T-helper 2 cell treated with Interferon-gamma antibody and Interleukin-4, amounts not matched to agents 5 μg/mL and 100 μg/mL, for 36 hours (primary cell): ENCODE measurements around the gene NDUFS6.

ENCODE experiments used
- DNase-seq: peaks from one replicate; pipeline ENCODE4 v3.0.0; 2021; ENCODE audit warnings: low spot score
- H3K27ac Mint-ChIP-seq: one replicate; pipeline ENCODE4 v1.8.0; 2021; ENCODE audit warnings: mild to moderate bottlenecking, mixed read lengths
- H3K27me3 Mint-ChIP-seq: one replicate; pipeline ENCODE4 v1.8.0; 2021; ENCODE audit warnings: low read depth, mixed read lengths
- H3K36me3 Mint-ChIP-seq: one replicate; pipeline ENCODE4 v1.8.0; 2021; ENCODE audit warnings: low read depth, mixed read lengths
- H3K4me1 Mint-ChIP-seq: one replicate; pipeline ENCODE4 v1.8.0; 2021; ENCODE audit warnings: low read depth, mixed read lengths
- H3K4me3 Mint-ChIP-seq: one replicate; pipeline ENCODE4 v1.8.0; 2022; ENCODE audit warnings: mild to moderate bottlenecking, moderate library complexity, mixed read lengths
- H3K9me3 Mint-ChIP-seq: one replicate; pipeline ENCODE4 v1.8.0; 2021; ENCODE audit warnings: mixed read lengths

The NDUFS6 gene

DNA sequence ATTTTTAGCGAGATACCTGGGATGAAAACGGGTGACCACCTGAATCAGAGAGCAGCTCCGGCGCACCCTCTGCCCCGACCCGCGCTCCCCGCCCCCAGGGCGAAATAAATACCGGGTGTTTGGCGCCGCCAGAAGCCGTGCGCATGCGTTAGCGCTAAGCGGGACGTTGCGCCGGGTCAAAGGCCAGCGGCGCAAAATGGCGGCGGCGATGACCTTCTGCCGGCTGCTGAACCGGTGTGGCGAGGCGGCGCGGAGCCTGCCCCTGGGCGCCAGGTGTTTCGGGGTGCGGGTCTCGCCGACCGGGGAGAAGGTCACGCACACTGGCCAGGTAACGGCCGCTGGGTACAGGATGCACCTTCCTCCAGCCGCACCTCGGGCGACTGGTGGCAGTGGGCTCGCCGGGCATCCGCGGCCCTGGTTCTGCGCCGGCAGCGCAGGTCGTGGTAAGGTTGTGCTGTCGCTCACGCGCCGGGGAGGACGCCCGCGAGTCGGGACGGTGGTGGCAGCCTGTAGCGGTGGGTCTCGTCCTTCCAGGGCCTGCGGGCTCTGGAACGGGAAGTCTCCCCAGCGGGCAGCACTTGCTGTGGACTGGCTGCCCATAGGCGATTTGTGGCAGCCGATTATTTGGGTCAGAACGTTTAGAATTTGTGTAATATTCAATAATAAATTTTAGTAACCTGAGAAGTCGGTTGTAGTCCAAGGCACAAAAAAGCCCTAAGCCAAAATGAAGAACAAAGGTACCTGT is at the start of gene NDUFS6:
Gene NDUFS6, plus strand, starts transcription at position 186 of the 745 bp plus-strand sequence. Its CDS starts 11 bp downstream, at position 197.
- Mint-ChIP-seq H3K9me3 (no peaks in the 10 kb centered on the region), H3K4me1 (peaks cover 36% of the 10 kb centered on the region), H3K36me3 (peaks cover 56% of the 10 kb centered on the region), H3K27ac (peak within 1 kb of the TSS; percentile 97), H3K4me3 (peak within 1 kb of the TSS; percentile 96), H3K27me3 (no peaks in the 10 kb centered on the region)
- peak; percentile 81 for DNase-seq

DNA sequence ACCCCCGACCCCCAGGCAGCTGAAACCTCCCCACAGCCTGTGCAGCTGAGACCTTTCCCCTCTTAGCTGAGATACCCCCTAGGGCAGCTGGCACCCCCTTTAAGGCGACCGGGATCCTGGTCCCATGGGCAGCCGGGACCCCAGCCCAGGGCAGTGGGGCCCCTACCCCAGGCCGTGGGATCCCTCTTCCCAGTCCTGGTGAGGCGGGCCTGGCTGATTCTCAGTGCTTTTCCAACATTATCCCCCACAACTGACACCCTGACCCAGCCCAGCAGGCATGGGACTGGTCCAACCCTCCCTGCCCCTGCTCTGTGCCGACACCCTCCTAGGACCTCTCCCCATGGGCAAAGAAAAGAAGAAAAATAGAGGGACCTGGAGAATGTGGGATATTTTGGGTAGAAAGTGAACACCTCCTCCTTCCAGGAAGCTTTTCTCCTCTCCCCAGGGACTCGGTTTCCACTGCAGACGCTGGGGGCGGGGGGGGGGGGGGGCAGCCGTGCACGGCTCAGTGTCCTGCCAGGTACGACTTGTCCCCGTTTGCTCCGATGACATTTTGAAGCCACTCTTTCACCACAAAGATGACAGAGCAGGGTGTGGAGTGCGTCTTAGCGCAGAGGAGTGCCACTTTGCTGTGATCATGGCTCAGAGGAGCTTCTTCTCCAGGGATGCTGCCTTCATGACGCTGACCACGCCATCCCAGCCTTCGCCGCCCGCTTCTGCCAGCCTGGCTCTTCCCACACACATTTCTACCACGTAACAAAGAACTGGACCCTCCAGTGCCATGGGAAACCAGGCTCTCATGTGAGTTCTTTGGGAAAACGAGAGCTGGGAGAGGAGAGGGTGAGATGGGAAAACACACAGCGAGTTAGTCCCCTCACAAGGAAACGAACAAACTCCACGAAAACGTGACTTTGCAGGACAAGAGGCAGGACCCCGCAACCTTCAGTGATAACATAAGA is 49.1 kb upstream of the NDUFS6 start:
- no peak for DNase-seq
- no peaks in the 10 kb centered on the region for H3K27me3 Mint-ChIP-seq
- H3K9me3 Mint-ChIP-seq, result no peaks in the 10 kb centered on the region
- H3K4me3 Mint-ChIP-seq, result no peak overlapping the region
- H3K36me3 Mint-ChIP-seq, result no peaks in the 10 kb centered on the region
- no peak overlapping the region for H3K27ac Mint-ChIP-seq
- no peaks in the 10 kb centered on the region for H3K4me1 Mint-ChIP-seq

DNA sequence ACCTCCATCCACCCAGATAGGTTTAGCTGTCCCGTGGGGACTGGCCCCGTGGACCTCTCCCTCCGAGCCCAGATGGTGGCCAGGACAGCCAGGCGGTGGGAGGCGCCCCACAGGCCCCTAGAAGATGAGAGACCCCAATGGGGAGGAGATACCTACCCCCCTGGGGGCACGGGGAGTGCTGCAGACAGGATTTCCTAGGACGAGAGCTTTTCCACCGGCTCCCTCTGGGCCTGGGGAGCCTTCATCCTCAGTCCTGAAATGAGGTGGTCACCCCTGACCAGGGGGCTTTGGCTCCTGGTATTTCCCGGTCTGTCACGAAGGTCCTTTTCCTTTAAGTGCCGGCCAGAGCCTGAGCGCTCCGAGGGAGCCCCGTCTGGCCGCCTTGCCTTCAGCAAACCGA is 48.3 kb upstream of the NDUFS6 start:
- no peak overlapping the region for H3K4me3 Mint-ChIP-seq
- no peaks in the 10 kb centered on the region for H3K27me3 Mint-ChIP-seq
- no peaks in the 10 kb centered on the region for H3K36me3 Mint-ChIP-seq
- H3K9me3 Mint-ChIP-seq, result no peaks in the 10 kb centered on the region
- H3K4me1 Mint-ChIP-seq, result no peaks in the 10 kb centered on the region
- no peak overlapping the region for H3K27ac Mint-ChIP-seq
- DNase-seq, result no peak

DNA sequence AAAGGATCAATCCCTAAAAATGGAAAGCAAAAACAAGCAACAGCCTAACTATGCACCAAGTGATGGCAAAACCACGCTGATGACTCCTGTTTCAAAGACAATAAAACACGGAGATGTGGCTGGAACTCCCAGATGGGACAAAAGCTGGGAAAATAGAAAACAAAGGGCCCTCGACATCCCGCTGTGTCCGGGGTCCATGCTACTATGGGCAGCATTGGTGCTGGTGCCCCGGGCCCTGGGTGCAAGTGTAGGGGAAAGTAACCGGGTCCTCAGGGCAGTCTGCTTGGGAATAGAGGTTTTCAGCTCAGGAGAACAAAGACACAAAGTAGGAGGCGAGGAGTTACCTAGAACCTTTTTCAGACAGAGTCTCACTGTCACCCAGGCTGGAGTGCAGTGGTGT is 47.7 kb upstream of the NDUFS6 start:
- H3K27ac Mint-ChIP-seq, result no peak overlapping the region
- no peaks in the 10 kb centered on the region for H3K4me1 Mint-ChIP-seq
- H3K36me3 Mint-ChIP-seq, result no peaks in the 10 kb centered on the region
- H3K4me3 Mint-ChIP-seq, result no peak overlapping the region
- H3K9me3 Mint-ChIP-seq, result peaks cover 4% of the 10 kb centered on the region
- no peaks in the 10 kb centered on the region for H3K27me3 Mint-ChIP-seq
- DNase-seq, result no peak

DNA sequence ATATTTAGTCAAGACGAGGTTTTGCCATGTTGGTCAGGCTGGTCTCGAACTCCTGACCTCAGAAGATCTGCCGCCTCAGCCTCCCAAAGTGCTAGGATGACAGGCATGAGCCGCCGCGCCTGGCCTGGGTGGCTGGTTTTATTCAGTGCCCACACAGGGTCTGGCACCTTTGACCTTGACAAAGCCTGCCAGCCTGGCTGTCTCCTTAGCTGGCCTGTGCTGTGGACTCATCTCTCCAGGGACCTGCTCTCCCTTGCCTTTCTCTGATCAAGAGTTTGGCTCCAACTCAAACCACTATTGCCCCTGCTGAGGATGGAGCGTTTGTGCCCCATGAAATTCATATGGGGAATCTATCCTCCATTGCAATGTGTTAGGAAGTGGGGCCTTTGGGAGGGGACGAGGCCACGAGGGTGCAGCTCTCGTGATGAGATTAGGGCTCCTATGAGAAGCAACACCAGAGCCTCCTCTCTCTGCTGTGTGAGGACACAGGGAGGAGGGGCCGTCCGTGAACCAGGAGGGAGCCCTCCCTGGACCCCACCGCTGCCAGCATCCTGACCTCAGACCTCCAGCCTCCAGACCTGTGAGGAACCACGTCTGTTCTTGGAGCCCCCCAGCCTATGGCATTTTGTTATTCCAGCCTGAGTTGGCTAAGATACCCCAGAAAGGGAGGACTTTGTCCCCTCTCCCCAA is 46.5 kb upstream of the NDUFS6 start:
- Mint-ChIP-seq H3K36me3 (no peaks in the 10 kb centered on the region), H3K9me3 (peaks cover 8% of the 10 kb centered on the region), H3K4me1 (no peaks in the 10 kb centered on the region), H3K4me3 (no peak overlapping the region), H3K27ac (no peak overlapping the region), H3K27me3 (no peaks in the 10 kb centered on the region)
- no peak for DNase-seq

DNA sequence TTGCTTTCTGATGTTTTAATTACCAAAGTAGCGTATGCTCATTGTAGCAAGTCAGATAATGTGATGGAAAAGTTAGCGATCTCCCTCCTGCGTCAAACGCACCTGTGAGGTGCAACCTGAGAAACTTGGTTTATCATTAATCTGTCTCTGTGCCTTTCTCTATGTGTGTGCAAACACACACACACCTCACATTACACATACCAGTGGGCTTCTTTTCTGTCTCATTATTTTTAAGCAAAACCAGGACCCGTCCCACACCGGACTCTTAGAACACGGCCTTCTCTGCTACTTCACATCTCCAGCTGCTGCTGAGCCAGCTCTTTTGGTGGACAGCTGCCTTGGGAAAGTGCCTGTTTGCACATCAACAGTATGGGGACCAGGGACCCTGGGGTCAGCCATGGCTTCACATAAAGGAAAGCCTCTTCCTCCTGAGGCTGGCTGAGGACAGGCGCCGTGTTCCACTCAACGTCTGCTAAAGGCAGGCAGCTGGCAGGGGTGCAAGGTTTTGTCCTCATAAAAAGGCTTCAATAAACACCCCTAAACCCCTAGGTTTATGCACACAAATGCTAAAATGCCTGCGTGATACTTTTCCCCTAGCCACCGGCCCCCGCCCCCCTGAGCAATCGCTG is 45.8 kb upstream of the NDUFS6 start:
- Mint-ChIP-seq H3K27me3 (no peaks in the 10 kb centered on the region), H3K36me3 (no peaks in the 10 kb centered on the region), H3K4me1 (no peaks in the 10 kb centered on the region), H3K4me3 (no peak overlapping the region), H3K9me3 (peaks cover 8% of the 10 kb centered on the region), H3K27ac (no peak overlapping the region)
- no peak for DNase-seq

DNA sequence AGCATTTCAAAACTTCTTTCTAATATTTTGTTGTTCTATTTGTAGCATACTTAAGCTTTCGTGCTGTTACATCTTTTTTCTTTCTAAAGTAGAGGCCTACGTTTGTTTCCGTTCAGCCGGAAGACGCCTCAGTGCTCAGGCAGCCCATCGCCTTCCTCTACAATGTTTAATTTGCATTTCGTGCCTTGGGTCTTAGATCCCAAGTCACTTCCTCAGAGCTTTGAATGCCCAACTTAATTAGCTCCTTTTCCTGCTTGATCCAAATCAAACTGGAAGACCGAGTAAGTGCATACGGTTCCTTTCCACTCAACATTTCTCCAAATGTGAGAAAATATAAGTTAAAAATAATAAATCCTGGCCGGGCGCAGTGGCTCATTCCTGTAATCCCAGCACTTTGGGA is 44.7 kb upstream of the NDUFS6 start:
- Mint-ChIP-seq H3K4me1 (no peaks in the 10 kb centered on the region), H3K27ac (no peak overlapping the region), H3K4me3 (no peak overlapping the region), H3K9me3 (peaks cover 8% of the 10 kb centered on the region), H3K36me3 (no peaks in the 10 kb centered on the region), H3K27me3 (no peaks in the 10 kb centered on the region)
- DNase-seq, result no peak

DNA sequence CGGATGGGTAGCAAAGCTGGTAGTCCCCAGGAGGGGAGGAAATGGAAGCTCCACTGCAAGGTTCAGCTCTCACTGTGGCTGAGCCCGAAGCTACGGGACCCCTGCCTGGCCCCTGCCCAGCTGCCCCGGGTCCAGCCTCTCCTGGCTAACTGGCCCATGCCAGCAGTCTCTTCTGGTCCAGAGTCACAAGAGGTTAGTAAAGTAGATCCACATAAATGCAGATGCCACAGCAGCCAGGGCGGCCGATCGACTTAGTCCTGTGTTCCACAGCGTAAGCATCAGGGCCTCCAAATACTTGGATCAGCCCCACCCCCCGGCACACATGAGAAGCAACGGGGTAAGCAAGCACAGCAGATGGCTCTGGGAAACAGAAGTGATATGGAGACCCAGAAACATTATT is 43.7 kb upstream of the NDUFS6 start:
- Mint-ChIP-seq H3K27me3 (no peaks in the 10 kb centered on the region), H3K4me3 (no peak overlapping the region)

DNA sequence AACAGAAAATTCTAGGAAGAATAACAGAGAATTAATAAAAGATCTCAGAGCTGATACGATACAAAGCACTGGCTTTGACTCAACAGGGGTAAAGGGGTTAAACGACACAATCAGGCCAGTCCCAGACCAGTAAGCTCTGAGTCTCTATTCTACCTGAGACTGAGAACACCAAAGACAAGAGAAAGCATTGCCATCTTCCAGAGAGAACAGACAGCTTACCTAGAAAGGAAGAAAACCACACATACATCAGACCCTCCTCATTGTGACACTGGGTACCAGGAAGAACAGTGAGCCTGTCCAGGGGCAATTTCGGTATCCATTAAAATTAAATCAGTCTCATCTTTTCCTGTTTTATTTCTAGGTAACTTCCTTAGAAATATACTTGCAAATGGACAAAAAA is 42.6 kb upstream of the NDUFS6 start:
- Mint-ChIP-seq H3K4me1 (no peaks in the 10 kb centered on the region), H3K9me3 (peaks cover 8% of the 10 kb centered on the region), H3K4me3 (no peak overlapping the region), H3K27me3 (peaks cover 4% of the 10 kb centered on the region), H3K36me3 (no peaks in the 10 kb centered on the region), H3K27ac (no peak overlapping the region)
- DNase-seq, result no peak

More for the DNA sequence above, 43.7 kb upstream of the NDUFS6 start:
- no peaks in the 10 kb centered on the region for H3K4me1 Mint-ChIP-seq
- no peak for DNase-seq
- H3K9me3 Mint-ChIP-seq, result peaks cover 8% of the 10 kb centered on the region
- no peaks in the 10 kb centered on the region for H3K36me3 Mint-ChIP-seq
- no peak overlapping the region for H3K27ac Mint-ChIP-seq

DNA sequence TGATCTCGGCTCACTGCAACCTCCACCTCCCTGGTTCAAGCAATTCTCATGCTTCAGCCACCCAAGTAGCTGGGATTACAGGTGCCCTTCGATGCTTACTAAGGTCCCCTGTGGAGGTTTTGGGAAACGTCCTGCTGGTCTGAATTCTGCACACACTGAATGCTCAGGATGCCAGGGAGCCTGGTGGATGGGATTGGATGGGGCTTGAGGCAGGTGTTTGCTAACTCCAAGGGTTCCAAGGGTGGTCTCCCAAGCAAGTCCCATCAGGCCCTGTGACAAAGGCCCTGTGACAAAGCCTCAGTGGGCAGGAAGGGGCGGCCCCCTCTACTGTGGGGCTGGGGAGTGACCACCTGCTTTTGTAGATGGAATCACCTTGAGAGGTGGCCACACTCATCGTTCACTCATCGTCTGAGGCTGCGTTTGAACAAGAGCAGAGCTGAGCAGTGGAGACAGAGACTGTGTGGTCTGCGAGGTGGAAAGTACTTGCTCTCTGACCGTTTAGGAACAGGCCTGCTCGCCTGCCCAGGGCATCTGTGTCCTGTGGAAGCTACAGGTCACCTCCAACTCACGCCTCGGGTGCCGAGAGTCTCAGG is 41.7 kb upstream of the NDUFS6 start:
- H3K27ac Mint-ChIP-seq, result no peak overlapping the region
- no peak for DNase-seq
- H3K36me3 Mint-ChIP-seq, result no peaks in the 10 kb centered on the region
- no peaks in the 10 kb centered on the region for H3K4me1 Mint-ChIP-seq
- H3K27me3 Mint-ChIP-seq, result peaks cover 5% of the 10 kb centered on the region
- H3K4me3 Mint-ChIP-seq, result no peak overlapping the region
- peaks cover 8% of the 10 kb centered on the region for H3K9me3 Mint-ChIP-seq

DNA sequence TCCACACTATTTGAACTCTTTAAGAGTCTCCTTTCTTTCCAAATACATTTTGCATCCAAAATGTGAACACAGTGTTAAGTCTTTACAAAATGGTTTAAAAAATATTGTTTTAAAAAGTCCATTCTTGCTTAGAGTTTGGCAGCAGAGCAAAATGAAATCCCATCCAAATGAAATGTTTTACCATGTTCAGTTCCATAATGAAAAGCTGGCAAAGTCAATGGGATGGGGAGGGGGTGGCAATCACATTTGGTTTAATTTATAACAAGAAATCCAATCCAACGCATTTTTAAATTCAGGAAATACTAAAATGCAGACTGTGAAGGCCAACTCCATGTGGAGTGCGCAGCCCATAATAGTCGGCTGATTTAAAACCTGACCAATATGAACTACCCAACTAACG is 41.0 kb upstream of the NDUFS6 start:
- Mint-ChIP-seq H3K9me3 (peaks cover 8% of the 10 kb centered on the region), H3K4me1 (no peaks in the 10 kb centered on the region), H3K27ac (no peak overlapping the region), H3K4me3 (no peak overlapping the region), H3K36me3 (no peaks in the 10 kb centered on the region), H3K27me3 (peaks cover 5% of the 10 kb centered on the region)
- DNase-seq, result no peak

DNA sequence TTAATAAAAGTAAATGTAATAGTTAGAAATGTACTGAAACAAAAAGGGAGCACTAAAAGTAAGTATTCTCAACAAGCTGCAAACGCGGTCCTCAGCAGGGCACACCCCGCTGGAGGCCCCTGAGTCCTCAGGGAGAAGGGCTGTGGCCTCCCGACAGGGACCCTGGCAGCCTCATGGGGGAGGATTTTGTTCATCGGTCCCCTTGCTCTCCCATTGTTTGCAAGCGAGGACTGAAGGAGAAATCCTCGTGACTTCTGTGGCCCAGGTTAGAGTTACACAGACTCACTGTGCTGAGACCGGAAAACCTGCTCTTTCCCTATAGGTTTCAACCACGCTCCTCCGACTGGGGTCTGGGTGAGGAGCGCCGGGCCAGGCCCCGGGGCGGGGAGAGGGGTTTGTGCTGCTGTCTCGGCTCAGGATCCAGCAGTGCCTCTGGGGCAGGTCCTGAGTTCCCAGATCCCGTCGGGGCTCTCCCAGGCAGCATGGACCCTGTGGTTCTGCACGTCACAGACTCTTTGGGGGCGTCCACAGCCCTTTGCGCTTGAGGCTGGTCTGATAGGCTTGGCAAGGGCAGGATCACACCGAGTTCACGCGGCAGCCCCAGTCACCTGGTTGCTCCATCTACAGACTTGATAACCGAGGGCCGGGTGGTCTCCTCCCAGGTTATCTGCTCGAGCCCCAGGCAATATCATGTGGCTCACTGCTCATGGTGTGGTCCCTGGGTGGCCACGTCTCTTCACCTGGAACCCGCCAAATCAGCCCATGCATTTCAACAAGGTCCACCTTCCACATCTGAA is 40.4 kb upstream of the NDUFS6 start:
- Mint-ChIP-seq H3K27ac (no peak overlapping the region), H3K27me3 (peaks cover 5% of the 10 kb centered on the region), H3K4me1 (no peaks in the 10 kb centered on the region), H3K36me3 (no peaks in the 10 kb centered on the region), H3K9me3 (peaks cover 8% of the 10 kb centered on the region), H3K4me3 (no peak overlapping the region)
- no peak for DNase-seq

DNA sequence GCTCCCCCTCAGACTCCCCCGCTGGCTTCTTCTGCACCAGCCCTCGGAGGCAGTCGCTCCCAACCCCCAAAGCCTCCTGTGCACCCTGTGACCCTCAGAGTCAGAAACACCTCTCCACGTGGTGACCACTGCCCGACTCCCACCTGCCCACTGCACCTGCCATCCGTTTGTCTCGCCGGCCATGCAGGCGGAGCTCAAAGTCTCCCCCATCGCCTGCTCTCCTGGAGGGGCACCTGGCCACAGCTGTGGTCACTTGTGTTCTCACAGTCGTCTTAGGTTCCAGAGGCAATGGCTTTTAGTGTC is 39.8 kb upstream of the NDUFS6 start:
- Mint-ChIP-seq H3K9me3 (peaks cover 8% of the 10 kb centered on the region), H3K4me3 (no peak overlapping the region), H3K36me3 (no peaks in the 10 kb centered on the region), H3K27me3 (peaks cover 5% of the 10 kb centered on the region), H3K27ac (no peak overlapping the region), H3K4me1 (no peaks in the 10 kb centered on the region)
- DNase-seq, result no peak
